Testis (tissue), 2 donors: ENCODE data around the gene B3GALT2.

ENCODE experiments used
- CTCF ChIP-seq, 3 experiments: fragments of 450-650 bp in 2 of 3; fragments of 200-600 bp in 1 of 3; sonication (generic) in 1 of 3; IDR thresholded peaks; one replicate each; pipeline ENCODE4 v1.5.1; 2016 to 2019; ENCODE audit warnings: antibody characterized with exemption in 3 of 3, mild to moderate bottlenecking in 2 of 3, moderate library complexity in 1 of 3
- POLR2A ChIP-seq: fragments of 450-650 bp; IDR thresholded peaks from one replicate; pipeline ENCODE4 v1.6.1; 2017; ENCODE audit warnings: antibody characterized with exemption, mild to moderate bottlenecking, moderate library complexity

GRCh38 chr1:193199940-193200339 is 13.5 kb upstream of the B3GALT2 start:
- TF ChIP-seq CTCF (IDR thresholded peaks at IDR 0.05): no peak
- no peak for TF ChIP-seq POLR2A
